ENCODE data around the gene SOX10.
A peak's percentile ranks its signal among the peaks of the same experiment; 100 is the strongest.
"Not testable (repeated sequence)": the region's sequence is repeated elsewhere in the genome, so short reads cannot be mapped to it uniquely, and the experiment has no call there.

SOX10 gene

DNA sequence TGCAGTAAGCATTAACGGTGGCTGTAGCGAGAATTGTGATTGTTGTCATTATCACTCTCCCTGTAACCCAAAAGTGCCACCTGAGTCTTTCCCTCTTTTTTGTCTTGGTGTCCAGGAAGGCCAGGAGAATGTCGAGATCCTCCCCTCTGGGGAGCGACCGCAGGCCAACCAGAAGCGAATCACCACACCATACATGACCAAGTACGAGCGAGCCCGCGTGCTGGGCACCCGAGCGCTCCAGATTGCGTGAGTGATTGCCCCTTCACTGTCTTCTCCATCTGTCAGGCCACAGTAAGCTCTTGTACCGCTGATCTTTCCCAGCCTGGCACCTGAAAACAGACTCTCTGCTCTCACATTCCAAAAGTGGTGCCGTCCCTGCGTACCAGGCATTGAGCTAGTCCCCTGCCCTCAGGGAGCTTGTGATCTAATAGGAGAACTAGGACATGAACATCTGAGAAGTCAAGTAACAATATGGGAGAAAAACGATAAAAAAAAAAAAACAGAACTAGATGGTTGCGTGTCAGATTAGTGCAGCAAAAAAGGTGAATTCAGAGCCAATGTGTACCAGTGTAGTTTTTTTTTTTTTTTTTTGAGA lies 25.0 kb downstream of the SOX10 start:
- DNase-seq (ENCODE audit: low read depth), result no peak

DNA sequence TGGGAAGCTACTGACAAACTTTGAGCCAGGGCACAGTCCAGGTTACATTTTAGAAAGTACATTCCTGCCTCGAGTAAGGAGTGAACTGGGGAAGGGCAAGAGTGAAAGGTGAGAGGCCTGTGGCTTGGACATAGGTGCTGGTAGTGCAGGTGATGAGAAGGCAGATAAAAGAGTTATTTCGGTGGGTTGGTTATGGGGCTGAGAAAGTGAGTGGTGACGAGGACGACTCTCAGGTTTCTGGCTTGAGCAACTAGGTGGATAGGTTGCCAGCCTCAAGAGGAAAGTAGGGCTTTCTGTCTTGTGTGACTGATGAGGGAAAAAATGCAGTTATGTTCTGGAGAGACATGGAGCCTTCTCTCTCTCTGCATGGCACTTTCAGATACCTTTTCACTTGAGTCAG lies 27.1 kb downstream of the SOX10 start:
- DNase-seq (ENCODE audit: low read depth), result no peak

DNA sequence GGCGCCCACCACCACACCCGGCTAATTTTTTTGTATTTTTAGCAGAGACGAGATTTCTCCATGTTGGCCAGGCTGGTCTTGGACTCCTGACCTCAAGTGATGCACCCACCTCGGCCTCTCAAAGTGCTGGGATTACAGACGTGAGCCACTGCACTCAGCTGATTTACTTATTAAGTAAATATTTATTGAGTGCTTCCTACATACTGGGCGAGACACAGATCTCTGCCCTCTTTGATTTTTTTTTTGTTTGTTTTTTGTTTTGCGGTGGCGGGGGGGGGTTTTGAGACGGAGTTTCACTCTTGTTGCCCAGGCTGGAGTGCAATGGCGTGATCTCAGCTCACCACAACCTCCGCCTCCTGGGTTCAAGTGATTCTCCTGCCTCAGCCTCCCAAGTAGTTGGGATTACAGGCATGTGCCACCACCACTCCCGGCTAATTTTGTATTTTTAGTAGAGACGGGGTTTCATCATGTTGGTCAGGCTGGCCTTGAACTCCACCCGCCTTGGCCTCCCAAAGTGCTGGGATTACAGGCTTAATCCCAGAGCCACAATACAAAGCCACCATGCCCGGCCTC lies 28.4 kb downstream of the SOX10 start:
- not testable (repeated sequence) for DNase-seq (ENCODE audit: low read depth)

DNA sequence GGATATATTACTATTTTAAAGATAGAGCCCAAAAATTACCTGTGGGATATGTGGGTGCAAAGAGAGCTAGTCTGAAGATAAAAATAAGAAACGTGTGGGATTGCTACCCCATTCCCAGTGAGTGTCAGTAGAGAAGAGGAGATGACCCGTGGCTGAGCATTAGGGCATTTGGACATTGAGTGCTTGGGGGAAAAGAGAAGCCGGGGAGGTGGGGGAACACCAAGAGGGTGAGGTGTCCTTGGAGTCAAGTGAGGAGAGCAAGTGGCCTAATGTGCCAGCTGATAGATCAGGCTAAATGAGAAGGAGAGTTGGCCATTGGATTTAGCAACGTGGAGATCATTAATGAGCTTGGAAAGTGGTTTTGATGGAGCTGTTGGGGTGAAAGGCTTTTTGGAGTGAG lies 29.7 kb downstream of the SOX10 start:
- no peak for DNase-seq (ENCODE audit: low read depth)

DNA sequence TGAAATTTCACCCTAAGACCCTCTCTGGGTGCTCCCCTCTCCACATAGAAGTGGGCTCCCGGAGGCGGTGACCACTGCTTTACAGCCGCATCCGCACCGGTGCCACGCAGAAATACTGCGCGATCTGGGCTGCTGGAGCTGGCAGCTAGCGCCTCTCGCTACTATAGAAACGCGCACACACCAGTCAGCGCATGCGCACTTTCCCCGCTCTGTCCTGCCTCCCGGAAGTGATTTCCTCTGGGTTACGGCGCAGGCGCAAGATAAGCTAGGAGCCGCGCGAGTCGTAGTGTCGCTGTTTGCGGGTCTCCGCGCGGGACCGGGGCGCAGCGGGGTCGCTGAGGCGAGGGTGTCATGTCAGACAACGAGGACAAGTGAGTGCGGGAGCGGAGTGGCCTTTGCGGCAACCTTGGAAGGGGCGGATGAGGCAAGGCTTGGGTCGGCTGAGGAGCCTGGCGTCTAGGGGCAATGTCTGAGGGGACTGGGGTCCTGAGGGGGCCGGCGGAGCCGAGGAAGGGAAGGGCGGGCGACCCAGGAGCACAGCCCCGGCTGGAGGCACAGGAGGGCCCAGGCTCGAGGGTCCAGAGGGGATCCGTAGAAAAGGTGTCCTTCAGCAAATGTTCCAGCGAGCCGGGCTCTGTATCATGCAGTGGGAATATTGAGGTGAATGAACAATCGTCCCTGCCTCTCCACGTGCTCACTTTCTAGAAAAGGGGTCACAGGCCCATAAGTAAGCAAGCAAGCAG lies 30.7 kb downstream of the SOX10 start, which contains the start of the genes C22orf23 and POLR2F:
Gene C22orf23 (minus strand): TSS at position 165 of the 743 bp plus-strand sequence. CDS start 452 bp downstream, outside the sequence.
Gene POLR2F (plus strand): TSS at position 263 of the 743 bp plus-strand sequence. CDS start 89 bp downstream, at position 352.
- DNase-seq (ENCODE audit: low read depth), result peak; percentile 96

DNA sequence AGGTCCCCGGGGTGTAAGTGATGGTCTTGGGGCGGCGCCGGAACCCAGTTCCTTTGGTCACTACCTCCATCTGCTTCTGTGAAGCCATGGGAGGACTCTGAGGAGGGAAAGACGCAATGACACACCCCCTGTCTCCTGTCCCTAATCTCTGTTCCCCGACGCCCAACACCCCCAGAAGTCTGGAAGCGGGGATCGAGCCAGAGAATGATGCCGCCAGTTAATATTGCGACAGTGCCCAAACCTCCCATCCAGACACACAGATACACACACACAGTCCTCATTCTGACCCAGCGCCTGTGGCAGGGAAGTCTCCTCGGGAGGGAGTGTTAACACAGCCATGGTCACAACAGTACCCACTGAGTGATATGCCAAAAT lies 31.3 kb downstream of the SOX10 start:
- no peak for DNase-seq (ENCODE audit: low read depth)

DNA sequence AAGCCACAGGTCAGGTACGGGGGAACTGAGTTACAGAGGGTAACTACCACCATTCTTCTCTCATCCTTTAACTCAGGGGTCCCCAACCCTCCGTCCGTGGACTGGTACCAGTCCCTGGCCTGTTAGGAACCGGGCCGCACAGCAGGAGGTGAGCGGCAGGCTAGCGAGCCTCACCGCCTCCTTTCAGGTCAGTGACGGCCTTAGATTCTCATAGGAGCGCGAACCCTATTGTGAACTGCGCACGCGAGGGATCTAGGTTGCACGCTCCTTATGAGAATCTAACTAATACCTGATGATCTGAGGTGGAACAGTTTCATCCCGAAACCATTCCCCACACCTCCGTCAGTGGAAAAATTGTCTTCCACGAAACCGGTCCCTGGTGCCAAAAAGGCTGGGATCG lies 31.7 kb downstream of the SOX10 start:
- DNase-seq (ENCODE audit: low read depth), result not testable (repeated sequence)

DNA sequence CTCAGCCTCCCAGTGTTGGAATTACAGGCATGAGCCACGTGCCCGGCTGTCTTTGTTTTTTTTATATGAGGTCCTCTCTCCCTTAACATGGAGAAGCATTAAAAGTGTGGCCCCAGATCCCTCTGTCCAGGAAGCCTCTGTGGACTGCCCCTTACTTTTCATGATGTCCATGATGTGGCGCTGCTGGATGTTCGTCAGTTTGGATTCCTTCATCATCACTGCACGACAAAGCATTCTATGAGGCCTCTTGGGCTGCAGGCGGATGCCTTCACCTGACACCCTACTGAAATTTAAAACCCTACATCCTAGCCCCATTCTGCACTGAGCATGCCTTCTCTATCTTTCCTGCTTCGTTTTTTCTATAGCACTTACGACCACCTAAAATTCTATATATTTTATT lies 33.0 kb downstream of the SOX10 start:
- DNase-seq (ENCODE audit: low read depth), result no peak

DNA sequence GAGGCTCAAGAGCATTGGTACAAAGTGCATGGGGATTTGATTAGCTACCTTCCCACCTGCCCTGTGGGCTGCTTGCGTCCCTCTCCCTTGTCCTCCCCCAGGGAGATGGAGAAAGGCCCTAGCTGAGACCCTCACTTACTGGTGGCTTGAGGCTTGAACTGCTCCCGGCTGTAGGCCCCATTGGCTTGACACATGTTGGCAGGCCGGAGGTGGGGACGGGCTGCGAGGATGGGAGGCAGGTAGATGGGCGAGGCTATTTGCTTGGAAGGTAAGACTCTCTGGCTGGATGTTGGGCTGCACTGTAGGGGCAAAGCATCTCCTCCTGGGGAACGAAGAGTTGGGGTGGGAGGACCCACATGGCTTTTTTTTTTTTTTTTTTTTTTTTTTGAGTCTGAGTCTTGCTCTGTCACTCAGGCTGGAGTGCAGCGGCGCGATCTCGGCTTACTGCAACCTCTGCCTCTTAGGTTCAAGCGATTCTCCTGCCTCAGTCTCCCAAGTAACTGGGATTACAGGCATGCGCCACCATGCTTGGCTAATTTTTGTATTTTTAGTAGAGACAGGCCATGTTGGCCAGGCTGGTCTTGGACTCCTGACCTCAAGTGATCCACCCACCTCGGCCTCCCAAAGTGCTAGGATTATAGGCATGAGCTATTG lies 37.1 kb downstream of the SOX10 start:
- not testable (repeated sequence) for DNase-seq (ENCODE audit: low read depth)

DNA sequence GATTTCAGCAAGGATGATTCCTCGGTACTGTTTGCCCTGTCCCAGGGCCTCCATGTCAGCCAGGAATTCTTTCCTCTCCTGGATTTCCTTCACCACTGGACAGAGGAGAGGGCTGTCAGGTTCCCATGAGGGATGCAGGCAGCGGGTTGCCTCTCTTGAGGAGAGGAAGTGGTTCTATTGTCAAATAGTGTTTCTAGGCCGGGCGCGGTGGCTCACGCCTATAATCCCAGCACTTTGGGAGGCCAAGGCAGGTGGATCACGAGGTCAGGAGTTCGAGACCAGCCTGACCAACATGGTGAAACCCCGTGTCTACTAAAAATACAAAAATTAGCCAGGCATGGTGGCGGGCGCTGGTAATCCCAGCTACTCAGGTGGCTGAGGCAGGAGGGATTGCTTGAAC lies 39.9 kb downstream of the SOX10 start:
- DNase-seq (ENCODE audit: low read depth), result not testable (repeated sequence)

DNA sequence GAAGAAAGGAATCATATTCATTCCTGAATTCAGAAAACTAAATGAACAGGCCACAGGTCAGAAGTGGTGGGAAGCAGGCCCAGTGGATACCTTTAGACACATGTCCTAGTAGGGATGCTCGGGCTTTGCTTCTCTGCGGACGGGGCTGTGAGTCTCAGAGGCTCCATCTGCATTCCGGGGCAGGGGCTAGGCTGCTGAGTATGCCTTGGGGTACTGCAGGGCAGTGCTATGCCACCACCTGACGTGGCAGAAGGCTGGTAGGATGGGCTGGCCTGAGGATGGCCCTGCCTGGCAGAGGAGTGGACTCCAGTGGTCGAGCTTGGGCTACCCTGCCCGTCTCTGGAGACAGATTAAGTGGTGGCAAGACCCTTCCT lies 40.5 kb downstream of the SOX10 start:
- DNase-seq (ENCODE audit: low read depth), result no peak

DNA sequence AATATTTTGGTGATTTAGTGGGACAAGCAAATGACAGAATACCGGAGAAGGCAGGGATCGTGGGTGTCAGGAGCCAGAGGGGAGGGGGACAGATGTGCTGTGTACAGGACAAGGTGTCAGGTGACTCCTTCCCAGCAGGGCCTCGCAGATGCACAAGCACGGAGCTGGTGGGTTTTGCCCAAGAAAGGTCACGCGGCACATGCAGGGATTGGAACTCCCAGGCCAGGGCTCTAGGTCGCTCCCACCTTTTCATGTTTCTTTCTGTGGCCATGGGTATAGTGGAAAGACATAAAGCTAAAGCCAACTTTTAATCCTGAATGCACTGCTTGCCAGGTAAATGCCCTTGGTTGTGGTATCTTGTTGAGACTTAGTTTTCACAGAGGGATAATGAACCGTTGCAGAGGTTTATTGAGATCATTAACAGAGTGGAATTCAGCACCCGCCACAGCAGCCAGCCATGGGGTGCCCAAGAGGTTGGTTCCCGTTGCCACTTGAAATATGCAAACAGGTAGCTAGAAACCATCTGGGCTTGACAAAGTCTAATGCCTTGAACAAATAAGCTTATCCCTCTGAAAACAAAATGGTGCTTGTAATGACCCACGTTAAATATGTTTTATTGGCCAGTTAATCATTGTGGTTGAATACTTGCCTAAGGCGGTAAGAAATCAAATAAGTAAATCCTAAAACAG lies 41.1 kb downstream of the SOX10 start:
- no peak for DNase-seq (ENCODE audit: low read depth)

DNA sequence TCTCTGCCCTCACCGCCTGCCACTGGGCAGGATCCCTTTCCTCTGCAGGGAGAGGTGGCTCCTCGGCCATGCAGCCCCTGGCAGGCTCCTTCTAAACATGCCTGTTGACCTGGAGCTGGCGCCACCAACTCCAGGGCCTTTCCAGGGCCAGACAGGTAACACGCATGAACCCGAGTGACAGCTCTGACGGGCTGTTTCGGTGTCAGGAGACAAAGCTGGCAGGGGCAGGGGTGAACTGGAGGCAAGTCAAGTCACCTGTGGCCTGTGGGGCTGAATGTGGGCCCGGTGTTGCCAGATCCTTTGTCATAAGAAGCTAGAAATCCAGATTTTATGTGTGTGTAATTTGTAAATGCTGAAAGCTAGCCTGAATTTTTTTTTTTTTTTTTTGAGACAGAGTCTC lies 42.2 kb downstream of the SOX10 start:
- no peak for DNase-seq (ENCODE audit: low read depth)

DNA sequence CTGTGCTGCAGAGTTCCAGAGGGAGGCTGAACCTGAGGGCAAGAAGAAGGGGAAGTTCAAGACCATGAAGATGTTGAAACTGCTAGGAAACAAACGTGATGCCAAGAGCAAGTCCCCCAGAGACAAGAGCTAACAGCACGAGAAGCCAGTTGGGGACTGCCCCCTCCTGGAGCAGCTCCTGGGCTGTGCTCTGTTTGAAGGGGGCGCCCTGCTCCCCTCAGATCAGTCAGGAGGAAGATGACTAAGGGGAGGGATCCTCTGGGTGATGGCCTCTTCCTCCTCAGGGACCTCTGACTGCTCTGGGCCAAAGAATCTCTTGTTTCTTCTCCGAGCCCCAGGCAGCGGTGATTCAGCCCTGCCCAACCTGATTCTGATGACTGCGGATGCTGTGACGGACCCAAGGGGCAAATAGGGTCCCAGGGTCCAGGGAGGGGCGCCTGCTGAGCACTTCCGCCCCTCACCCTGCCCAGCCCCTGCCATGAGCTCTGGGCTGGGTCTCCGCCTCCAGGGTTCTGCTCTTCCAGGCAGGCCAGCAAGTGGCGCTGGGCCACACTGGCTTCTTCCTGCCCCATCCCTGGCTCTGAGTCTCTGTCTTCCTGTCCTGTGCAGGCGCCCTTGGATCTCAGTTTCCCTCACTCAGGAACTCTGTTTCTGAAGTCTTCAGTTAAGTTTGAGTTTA lies 43.5 kb downstream of the SOX10 start:
- DNase-seq (ENCODE audit: low read depth), result no peak

DNA sequence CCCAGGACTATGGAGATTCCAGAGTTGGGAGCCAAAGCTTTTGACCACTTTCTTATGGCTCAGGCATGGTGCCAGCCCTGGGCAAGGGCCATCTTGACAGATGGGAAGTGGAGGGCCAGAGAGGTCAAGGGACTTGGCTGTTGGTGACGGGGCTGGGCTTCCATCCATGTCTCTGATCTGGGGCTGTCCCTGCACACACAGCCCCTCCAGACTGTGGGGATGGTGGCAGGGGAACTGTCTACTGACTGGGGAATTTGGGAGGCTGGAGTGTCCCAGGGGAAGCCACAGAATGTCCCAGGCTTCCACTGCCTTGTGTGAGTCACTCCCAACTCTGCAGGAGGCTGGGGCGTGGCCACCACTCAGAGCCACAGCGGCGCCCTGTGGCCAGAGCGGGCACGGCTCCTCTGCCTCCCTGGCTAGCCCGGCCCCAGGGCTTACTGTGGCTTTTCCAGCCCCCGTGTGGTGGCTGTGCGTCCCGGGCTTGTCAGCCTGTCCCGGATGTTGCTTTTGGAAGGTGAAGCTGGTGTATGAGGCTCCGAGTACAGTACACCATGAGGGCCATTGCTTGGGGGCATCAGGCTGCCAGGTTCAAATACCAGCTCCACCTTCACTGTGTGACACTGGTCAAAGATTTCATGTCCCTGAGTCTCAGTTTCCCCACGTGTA lies 50.5 kb downstream of the SOX10 start:
- DNase-seq (ENCODE audit: low read depth), result peak; percentile 77

DNA sequence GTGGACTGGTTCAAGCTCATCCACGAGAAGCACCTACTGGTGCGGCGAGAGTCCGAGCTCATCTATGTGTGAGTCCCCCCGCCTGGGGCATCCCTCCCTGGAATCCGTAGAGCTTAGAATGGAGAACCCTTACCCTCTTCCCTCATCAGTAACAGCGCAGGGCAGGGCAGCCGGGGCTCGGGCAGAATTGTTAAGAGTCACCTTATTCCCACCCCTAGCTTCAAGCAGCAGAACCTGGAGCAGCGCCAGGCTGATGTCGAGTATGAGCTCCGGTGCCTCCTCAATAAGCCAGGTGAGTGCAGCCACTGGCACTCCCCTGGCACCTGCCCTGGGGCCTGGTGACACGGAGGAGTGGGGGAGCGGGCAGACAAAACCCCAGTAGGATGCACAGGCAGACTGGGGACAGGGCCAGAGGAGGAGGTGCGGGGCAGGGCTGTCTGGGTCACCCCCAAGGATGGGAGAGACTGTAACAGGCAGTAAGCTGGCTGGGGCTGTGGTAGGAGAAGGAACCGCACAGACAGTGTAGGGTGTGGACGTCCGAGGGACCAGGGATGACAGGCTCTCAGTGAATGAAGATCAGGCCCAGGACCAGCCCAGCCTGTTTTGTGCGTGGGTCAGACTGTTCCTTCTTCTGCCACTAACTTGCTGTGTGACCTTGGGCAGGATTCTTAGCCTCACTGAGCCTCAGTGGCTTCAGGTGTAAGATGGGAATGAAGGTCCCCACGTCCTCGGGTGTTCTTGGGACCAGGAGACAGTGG lies 51.4 kb downstream of the SOX10 start:
- no peak for DNase-seq (ENCODE audit: low read depth)

DNA sequence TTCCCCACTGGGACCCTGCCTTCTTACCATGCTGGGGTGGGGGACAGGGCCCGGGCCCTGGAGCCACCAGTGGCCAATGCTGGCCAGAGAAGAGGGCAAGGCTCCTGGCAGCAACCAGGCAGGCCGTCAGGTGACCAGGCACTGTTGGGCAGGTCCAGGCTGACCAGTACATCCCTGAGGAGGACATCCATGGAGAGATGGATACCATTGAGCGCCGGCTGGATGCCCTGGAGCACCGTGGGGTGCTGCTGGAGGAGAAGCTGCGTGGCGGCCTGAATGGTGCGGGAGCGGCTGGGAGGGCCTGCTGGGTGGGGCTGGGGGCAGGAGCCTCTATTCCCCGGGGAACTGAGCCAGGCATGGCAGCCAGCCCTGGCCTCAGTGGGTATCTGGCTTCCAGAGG lies 52.0 kb downstream of the SOX10 start:
- DNase-seq (ENCODE audit: low read depth), result no peak

DNA sequence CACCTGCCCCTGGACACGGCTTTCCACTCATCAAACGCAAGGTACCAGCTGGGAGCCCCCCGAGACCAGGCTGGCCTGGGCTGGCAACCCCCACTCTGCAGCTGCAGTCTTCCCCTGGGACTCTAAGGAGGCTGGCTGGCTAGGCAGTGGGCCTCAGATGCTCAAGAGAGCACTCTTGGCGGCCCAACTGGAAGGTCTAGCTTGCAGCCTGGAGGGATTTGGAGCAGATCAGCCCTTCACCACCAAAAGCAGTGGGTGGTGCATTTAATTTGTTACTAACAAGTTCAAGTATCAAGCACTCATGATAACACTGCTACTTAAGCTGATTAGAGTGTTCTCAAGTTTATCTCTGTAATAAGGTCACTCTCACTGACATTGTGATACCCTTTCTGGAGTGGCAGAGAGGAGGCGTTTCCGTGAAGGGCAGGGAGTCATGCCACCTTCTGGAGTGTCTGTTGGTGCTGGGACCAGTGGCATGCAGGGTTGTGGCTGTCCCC lies 52.4 kb downstream of the SOX10 start:
- no peak for DNase-seq (ENCODE audit: low read depth)

DNA sequence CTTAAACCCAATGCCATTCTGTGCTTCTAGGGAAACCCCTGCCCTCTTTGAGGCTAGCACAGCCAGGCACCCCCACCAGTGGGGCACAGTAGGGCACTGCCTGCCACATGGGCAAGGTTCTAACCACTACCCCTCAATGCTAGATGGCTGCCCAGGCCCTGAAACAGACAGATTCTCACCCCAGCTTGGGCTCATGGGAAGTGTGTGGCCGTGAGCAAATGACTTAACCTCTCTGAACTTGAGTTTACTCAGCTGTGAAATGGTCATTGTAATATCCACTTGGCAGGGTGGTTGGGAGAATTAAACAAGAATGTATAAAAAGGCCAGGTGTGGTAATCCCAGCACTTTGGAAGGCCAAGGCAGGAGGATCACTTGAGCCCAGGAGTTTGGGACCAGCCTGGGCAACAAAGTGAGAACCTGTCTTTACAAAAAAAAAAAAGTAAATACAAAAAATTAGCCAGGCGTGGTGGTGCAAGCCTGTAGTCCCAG lies 53.4 kb downstream of the SOX10 start:
- no peak for DNase-seq (ENCODE audit: low read depth)

All from activated T-cell treated with anti-CD3 and anti-CD28 coated beads for 1 hour (primary cell).